Brain microvascular endothelial cell (primary cell): Measurements from ENCODE around the gene TADA3.

ENCODE experiments used
- DNase-seq: peaks from one replicate; pipeline ENCODE4 v3.0.0-alpha.2; 2020
- H3K27ac ChIP-seq: fragments of 250-450 bp; sonication (Bioruptor Pico); 2 replicates; pipeline ENCODE4 v1.5.1; 2020; ENCODE audit warnings: mild to moderate bottlenecking, moderate library complexity
- H3K27me3 ChIP-seq: fragments of 250-450 bp; sonication (Bioruptor Pico); replicated peaks from 2 replicates; pipeline ENCODE4 v1.5.1; 2020; ENCODE audit warnings: mild to moderate bottlenecking
- H3K36me3 ChIP-seq: fragments of 250-450 bp; sonication (Bioruptor Pico); replicated peaks from 2 replicates; pipeline ENCODE4 v1.5.1; 2020; ENCODE audit warnings: mild to moderate bottlenecking
- H3K4me3 ChIP-seq: 2 replicates; pipeline ENCODE4 v1.5.1; 2011; ENCODE audit warnings: low read depth, mild to moderate bottlenecking, control low read depth, low read length, moderate library complexity
- CTCF ChIP-seq: IDR thresholded peaks from 2 replicates; pipeline ENCODE4 v1.5.1; 2011; ENCODE audit warnings: low read depth, mild to moderate bottlenecking, moderate library complexity, low read length, control low read depth, inconsistent platforms; ENCODE audit errors: missing control alignments
- in situ Hi-C: cut with HindIII; loops from 2 replicates; pipeline ENCODE4 v1.10.0; 2017; ENCODE audit warnings: low sequenced_read_pairs, low pct_ligation_motif_present

Gene TADA3

GRCh38 chr3:9750556-9751411, 41.5 kb downstream of the TADA3 start:
- no peak overlapping the region for H3K27ac ChIP-seq
- no peaks in the 10 kb centered on the region for H3K27me3 ChIP-seq
- in situ Hi-C loops, result no loop called here
- H3K4me3 ChIP-seq, result peak overlapping the region; percentile 81
- no peak for TF ChIP-seq CTCF
- peaks cover 28% of the 10 kb centered on the region for H3K36me3 ChIP-seq
- peak; percentile 28 for DNase-seq

- in situ Hi-C loops, result no loop called here
- TF ChIP-seq CTCF, result no peak
- no peaks in the 10 kb centered on the region for H3K27me3 ChIP-seq
- H3K4me3 ChIP-seq, result peak within 1 kb of the TSS; percentile 81
- H3K36me3 ChIP-seq, result peaks cover 34% of the 10 kb centered on the region
- DNase-seq, result peak; percentile 98
- peak within 1 kb of the TSS; percentile 34 for H3K27ac ChIP-seq
Measured at GRCh38 chr3:9749645-9750555, 42.4 kb downstream of the TADA3 start, which contains the start of gene OGG1. OGG1 (plus strand) TSS chr3:9749952; CDS start chr3:9750287, 335 bp downstream.

- H3K27me3 ChIP-seq, result no peaks in the 10 kb centered on the region
- H3K36me3 ChIP-seq, result peaks cover 37% of the 10 kb centered on the region
- peak overlapping the region; percentile 81 for H3K4me3 ChIP-seq
- in situ Hi-C loops, result no loop called here
- TF ChIP-seq CTCF, result no peak
- peak overlapping the region; percentile 34 for H3K27ac ChIP-seq
- DNase-seq, result no peak
Measured at GRCh38 chr3:9749296-9749644, 43.0 kb downstream of the TADA3 start.

GRCh38 chr3:9748031-9748430, 44.2 kb downstream of the TADA3 start:
- no peaks in the 10 kb centered on the region for H3K27me3 ChIP-seq
- in situ Hi-C loops, result no loop called here
- TF ChIP-seq CTCF, result no peak
- H3K4me3 ChIP-seq, result no peak overlapping the region
- no peak overlapping the region for H3K27ac ChIP-seq
- peaks cover 50% of the 10 kb centered on the region for H3K36me3 ChIP-seq
- no peak for DNase-seq

- in situ Hi-C loops, result no loop called here
- TF ChIP-seq CTCF, result no peak
- Histone ChIP-seq H3K36me3 (peaks cover 57% of the 10 kb centered on the region), H3K27ac (no peak overlapping the region), H3K4me3 (no peak overlapping the region), H3K27me3 (no peaks in the 10 kb centered on the region)
- DNase-seq, result no peak
Measured at GRCh38 chr3:9747267-9747666, 45.0 kb downstream of the TADA3 start.
